HG02623 (cell line): ENCODE data around the gene GNG8.
"Not testable (repeated sequence)": the region's sequence is repeated elsewhere in the genome, so short reads cannot be mapped to it uniquely, and the experiment has no call there.

ENCODE experiments used
- ATAC-seq: cut with Tn5 transposase; IDR thresholded peaks from one replicate; pipeline ENCODE4 v1.9.1; 2021; ENCODE audit warnings: moderate library complexity; ENCODE audit not compliant: unreplicated experiment

The GNG8 gene

DNA sequence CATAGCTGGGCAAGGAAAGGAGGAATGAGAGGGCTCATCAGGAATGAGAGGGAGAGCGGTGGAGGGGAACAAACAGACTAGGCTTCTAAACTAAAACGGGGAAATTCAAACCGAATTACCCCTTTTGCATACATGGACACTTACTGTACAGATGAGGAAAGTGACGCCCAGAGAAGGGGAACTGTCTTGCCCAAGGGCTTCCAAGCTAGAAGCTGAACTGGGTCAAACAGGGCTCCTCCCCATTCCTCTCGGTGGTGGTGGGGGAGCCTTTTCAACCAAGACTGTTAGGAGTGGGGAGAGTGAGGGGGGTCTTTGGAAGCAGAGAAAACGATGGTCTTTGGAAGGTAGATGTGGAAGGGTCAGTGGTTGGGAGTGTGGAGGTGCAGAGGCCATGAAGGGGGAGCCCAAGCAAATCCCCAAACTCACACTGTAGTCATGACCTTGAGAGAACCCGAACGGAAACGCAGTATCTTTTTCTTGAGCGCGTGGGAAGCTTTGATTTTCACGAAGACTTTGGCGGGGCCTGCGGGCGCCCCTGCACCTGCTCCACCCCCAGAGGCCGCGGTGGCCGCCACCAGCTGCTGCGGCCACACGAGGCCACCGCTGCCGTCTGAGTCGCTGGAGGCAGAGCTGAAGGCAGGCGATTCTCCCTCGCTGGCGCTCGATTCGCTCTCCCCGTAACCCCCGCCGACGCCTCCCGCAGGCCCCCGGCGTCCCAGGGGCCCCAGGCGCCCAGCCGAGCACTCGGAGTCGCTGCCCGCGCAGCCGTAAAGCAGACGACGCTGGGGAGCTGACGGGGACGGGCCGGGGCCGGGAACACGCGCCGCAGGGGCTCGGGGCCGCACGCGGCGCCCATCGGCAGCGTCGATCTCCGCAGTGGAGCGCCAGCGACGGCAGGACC, 12.3 kb upstream of the GNG8 start:
- no peak for ATAC-seq

DNA sequence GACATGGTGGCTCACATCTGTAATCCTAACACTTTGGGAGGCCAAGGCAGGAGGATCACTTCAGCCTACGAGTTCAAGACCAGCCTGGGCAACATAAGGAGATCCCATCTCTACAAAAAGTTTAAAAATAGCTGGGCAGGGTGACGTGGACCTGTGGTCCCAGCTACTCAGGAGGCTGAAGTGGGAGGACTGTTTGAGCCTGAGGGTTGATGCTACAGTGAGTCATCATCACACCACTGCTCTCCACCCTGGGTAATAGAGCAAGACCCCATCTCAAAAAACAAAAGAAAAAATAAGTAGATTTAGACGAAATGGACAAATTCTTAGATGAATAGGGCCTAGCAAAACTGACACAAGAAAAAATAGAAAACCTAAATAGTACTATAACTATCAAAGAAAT, 10.4 kb upstream of the GNG8 start:
- ATAC-seq = no peak

DNA sequence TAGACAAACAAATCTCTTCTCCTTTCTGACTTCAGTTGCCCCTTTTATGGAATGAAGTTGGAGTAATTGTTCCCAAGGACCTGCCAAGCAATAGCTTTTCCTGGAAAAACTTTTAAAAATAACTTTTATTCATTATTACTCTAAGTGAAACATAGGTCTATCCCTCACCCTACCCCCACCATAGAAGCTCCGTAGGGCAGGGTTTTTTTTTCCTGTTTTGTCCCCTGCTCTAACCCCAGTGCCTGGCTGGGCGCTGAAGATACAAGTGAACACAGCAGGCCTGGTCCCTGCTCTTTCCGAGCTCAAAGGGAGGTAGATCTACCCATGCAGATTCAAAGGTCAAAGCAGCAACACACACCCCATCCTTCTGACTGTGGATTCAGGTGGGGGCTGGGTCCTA, 8.7 kb upstream of the GNG8 start:
- ATAC-seq = no peak

DNA sequence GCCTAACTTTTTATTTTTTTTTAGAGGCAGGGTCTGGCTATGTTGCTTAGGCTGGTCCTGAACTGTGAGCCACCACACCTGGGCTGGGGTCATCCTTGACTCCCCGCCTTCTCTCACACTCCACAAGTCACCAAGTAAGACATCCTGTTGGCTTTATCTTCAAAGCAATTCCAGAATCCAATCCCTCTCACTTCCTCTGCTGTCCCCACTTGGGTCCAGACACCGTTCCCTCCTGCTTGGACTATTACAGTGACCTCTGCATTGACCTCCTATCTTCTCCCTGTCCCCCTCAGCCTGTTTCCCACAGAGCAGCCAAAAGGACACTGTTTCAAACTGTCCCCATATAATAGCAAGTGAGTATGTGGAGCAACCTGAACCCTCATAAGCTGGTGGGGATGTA, 4.7 kb upstream of the GNG8 start:
- ATAC-seq = no peak

DNA sequence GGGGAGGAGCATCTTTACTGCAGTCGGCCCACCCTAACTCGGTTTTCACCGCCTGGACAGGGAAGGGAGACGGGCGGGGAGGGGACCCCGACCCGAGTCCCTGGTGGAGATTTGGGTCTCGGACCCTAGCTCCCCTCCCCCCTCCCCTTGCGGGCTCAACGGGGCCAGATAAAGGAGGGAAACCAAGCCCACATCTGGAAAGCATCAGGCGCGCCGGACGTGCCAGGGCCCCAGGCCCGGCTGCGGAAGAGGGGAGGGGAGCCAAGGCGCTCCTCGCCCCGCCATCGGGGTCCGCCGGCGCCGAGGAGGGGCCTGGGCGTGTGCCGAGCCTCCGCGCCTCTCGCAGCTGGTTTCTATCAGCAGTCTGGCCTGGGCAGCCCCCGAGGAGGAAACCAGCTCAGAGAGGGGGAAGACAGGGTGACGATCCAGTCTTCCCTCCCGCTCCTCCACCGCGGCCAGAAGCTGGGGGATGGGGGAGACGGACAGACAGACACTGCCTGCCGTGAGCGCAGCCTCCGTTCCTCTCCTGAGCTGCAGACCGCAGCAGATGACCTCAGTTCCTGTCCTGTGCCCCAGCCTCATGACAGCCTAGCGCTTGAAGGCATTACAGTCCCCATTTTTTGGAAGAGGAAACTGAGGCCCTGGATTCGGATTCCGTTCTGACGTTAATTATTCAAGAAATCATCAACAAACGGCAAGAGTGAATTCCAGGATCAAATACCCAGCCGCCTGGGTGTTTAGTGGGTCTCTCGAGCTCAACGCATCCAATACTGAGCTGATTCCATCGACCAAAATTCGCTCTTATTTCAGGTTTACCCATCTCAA, 3.6 kb upstream of the GNG8 start:
- ATAC-seq = no peak

DNA sequence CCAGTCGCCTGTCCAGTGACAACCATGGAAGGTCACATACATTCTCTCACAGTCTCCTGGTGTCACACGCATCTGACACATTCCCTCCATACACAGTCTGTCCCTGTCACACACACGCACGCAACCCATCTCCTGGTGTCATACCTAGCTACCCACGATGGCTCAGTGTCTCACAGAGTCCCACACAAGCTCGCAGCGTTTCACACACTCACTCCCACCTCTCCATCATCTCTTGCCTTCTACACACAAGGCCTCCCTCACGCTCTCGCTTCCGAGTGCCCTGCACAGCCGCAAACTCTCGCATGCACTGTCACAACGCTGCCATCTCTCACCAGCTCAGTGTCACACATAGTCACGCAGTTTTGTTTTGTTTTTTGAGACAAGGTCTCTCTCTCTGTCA, 1.2 kb upstream of the GNG8 start:
- ATAC-seq = no peak

DNA sequence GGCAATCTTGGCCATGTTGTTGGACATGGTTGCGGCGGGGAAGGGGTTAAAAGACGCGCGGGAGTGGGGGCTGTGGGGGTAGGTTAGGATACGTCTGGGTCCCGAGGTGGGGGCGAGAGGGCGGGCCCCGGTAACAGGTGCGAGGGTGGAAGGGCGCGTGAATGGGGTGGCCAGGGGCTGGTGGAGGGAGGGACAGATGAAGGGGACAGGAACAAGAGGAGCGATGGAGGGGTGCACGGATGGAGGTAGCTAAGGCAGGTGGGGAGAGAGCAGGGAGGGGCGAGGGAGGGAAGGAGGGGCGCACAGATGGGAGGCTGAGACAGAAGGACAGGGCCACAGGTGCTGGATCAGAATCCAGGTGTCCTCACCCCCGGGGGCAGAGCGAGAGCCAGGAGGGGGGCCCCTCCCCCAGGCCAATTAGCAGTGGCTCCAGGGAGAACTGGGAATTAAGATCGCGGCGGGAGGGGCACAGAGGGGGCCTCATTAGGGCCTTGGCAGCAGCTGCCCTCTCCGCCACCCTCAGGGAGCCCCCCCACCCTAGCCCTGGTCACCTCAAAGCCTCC, 1.3 kb downstream of the GNG8 start:
- no peak for ATAC-seq

DNA sequence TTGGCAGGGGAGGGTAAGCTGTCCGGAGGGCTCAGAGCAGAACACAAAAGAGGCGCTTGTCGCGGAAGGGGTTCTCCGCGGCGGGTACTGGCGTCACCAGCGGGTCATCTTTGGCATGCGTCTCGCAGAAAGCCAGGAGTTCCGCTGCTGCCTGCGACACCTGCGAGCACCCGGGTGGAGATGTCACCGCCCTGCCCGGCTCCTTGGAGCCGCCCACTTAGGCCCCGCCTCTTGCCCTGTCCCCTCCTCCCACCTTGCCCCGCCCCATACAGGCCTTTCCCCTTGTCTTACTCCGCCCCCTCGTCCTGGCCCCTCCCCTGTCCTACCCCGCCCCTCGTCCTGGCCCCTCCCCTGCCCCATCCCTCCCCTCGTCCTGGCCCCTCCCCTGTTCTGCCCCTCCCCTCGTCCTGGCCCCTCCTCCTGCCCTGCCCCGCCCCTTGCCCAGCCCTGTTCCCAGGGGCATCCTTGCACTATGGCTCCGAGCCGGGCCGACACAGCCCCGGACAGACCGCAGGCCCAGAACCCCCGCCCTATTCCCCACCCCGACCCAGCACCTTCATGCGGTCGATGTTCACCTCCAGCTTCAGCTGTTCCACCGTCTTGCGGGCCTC, 1.9 kb downstream of the GNG8 start:
- no peak for ATAC-seq

DNA sequence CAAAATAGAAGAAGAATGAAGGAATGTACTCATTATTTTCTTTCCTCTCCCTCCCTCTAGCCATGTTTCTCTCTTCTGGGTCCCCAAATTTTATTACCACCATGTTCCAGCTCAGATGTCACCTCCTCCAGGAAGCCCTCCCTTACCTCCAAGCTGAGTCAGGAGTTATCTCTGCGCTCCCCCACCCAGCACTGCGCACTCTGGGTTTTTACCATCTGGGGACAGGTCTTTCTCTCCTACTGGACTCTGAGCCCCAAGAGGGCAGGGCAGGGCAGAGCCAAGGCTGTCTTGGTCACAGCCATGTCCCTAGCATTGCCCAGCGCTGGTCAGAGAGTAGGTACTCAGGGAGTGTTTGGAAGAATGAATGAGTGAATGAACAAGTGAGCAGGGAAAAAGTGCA, 2.9 kb downstream of the GNG8 start:
- ATAC-seq = no peak

DNA sequence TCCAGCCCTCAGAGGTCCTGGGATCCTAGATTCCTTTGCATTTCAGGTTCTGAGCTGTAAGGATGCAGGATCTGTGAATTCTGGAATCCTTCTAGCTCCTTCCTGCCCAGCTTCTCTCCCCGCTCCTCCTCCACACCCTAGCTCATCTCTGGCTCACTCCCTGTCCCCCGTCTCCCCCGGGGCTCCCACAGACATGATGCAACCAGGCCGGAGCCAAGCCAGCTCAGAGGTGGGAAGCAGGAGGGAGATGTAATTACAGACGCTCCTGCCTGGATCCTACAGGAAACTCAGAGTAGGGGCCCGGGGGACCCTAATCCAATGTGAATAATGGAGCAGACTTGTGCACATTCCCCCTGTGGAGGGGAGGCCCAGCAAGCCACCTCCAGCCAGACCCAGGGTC, 4.5 kb downstream of the GNG8 start:
- no peak for ATAC-seq

DNA sequence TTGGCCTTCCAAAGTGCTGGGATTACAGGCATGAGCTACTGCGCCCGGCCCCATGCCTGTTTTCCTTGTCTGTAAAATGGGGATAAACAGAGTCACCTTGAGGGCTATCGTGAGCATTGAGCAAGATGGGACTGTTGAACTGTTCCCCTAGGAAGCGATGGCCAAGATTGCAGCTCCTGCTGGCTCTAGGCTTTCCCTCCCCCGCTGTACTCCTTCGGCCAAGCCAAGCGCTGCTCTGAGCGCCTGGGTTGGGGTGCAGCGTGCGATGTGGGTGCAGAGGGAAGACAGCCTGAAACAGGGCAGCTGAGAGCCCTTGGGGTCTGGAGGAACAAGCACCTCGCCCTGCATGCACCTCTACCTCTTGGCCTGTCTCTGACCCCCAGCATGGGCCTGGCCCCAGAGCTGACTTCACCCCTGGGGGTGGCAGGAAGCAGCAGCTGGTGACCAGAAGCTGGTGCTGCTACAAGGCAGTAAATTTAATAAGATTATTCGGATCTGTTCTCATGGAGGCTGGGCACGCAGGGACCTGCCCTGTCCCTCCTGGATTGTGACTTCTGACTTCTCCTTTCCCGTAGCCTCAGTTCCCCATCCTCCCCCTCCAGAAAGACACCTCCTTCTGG, 5.3 kb downstream of the GNG8 start:
- no peak for ATAC-seq

DNA sequence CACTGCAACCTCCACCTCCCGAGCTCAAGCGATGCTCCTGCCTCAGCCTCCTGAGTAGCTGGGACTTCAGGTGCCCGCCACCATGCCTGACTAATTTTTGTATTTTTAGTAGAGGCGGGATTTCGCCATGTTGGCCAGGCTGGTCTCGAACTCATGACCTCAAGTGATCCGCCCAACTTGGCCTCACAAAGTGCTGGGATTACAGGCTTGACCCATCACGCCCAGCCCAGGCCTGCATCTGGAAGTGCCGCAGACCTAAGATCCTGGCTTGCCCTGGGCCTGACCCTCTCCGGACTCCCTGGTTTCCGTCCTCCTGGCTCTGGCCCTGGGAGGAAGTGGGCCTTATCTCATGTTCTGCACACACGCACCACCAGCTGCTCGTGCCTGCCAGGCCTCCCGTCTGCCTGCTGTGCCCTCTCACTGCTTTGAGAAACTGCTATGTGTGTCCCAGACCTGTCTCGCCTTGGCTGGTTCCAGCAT, 6.4 kb downstream of the GNG8 start:
- no peak for ATAC-seq

DNA sequence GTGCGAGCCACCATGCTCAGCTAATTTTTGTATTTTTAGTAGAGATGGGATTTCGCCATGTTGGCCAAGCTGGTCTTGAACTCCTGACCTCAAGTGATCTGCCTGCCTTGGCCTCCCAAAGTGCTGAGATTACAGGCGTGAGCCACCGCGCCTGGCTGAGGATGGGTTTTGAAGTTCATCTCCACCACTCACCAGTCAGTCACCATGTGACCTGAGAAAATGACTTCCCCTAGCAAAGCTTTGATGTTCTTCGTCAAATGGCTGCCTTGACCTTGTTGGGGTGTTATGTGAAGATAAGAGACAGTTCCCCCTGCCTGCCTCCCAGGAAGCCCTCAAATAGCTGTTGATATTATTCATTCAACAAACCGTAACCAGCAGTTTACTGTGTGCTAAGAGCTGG, 7.0 kb downstream of the GNG8 start:
- ATAC-seq = not testable (repeated sequence)

DNA sequence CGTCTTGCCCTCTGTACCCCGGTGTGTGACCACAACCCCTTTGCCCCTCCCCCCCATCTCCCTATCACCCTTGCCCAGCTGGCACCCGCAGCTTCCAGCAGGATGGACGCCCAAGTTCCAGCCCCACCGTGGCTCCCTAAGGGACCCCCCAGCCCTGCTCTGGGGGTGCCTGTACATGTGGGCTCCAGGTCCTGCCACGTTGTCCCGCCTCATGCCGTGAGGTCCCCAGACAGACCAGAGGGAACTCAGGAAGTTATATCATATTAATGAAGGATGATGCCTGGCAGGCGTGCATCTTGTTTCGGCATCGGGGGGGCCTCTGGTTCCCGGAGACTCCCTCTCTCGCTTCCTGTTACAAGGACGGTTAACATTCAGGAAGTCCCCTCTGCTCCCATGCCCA, 9.6 kb downstream of the GNG8 start:
- no peak for ATAC-seq

DNA sequence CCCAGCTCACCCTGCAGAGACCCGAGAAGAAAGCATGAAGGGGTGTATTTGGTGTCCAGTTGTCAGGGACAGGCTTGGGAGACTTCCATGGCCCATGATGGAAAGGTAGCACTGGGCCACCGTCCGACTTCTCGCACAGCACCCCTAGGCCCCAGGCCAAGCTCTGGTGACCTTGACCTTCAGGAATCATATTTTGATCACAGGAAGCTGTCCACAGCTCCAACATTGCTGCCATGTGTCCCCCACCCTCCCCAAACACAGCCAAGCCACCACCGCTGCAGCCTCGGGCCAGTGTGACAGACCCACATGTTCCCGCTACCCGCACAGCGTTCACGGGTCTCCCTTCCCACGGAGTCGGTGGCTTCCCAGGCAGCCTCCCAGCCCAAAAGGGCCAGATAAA, 10.3 kb downstream of the GNG8 start:
- ATAC-seq = no peak

DNA sequence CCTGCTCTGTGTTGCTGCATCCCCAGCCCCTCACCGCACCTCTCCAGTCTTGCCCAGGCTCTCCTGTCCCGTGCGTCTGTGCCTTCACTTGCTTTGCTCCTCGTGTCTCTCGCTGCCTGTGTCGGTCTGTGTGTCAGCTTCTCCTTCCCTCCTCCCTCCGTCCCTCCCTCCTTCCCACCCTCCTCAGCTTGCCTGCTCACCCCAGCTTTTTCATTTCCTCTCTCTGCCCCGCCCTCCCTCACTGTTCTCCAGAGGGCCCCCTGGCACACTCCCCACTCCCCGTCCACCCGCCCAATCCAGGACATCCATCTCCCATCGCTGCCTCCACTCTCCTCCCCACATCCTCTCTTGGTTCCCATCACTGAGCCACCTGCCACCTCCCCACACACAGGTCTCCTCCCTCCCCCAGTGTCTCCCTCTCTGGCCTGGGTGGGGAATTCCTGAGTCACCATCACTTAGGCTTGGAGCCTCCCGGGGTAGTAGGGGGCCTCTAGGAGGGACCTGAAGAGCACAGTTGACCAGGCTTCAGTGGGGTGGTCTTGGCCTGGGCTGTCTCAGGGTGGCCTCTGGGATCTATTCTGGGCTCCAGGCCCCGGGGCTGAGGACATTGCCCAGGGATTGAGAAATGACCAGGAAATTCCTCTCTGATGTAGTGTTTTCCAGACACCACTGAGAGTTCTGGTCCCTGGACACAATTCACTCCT, 10.9 kb downstream of the GNG8 start, which contains the start of gene PTGIR:
Gene PTGIR (minus strand): TSS at position 132 of the 704 bp plus-strand sequence. CDS start 864 bp downstream, outside the sequence.
- ATAC-seq = no peak

DNA sequence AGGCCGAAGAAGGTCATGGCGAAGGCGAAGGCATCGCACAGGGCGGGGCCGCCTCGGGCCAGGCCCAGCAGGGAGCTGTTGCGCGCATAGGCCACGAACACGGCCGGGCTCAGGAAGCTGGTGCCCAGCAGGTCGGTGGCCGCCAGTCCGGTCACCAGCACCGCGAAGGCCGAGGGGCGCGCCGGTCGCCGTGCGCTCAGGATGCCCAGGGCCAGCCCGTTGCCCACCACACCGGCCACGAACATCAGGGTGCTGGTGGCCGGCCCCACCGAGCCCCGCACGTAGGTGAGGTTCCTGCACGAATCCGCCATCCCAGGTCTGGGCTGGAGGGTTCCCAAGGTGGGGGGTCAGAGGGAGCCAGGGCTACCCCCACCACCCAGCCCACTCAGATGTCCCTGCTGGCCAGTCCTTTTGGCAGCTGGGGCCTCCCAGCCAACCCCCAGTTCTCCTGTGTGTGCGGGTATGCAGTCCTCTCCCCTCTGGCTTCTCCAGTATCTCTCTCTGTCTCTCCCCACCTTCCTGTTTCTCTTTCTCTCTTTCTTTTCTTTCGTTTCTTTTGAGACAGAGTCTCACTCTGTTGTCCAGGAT, 12.0 kb downstream of the GNG8 start:
- ATAC-seq = no peak

DNA sequence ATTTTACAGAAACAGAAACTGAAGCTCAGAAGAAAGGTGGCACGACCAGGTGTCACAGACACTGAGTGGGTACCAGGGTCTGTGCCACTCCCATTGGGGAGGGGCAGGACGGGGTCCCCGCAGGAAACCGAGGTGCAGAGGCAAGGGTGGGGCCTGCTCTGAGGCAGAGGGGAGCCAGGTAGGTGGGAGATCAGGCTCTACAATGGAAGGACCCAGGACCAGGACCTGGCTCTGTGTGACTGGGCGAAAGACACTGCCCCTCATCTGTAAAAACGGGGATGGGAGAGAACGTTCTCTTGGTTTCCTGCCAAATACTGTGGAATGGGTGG, 13.9 kb downstream of the GNG8 start:
- no peak for ATAC-seq

DNA sequence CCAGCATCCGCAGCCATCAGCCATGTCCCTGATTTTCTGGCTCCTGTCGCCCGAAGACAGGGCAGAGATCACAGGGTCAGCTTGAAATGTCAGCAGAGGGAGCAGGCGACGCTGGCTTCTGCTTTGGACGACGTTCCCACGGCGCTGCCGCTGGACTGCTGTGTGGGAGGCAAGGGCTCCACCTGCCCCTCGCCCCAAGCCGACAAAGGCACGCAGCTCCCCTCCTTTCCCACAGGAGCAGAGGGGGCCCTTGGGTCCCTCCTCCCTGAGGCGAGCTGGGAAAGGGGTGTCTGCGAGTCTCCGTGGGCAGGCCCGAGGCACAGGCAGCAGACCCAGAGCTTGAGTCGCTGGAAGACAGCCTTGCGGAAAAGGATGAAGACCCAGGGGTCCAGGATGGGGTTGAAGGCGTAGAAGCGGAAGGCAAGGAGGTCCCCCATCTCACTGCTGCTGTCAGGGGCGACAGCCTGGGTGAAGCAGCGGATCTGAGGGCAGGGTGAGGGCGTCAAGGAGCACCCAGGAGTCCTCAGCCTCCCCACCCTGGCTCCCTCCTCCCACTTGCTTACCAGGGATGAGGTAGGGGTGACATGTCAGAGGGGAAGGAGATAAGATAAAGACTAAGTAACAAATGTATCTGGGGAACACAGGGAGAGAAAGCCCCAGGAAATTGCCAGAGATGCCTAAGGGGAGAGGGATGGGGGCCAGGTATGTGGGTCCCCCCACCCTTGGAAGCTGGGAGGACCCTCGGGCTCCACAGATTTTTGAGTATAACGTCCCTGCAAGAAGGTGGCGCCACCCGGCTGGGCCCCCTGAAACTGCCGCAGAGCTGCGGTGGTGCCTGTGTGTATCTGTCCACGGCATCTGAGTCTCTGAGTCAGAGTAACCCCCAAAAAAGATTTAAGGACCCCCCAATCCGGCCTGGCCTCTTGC, 14.5 kb downstream of the GNG8 start:
- ATAC-seq = no peak
